ENCODE measurements around the gene SAC3D1. TPM values are rescaled to one million over a fixed set of nuclear protein-coding genes. Genes with fewer than 3 reads are reported as not detected.

SAC3D1 gene
- total and polyA plus RNA-seq, 9 of the 15 experiments (the other 6 are each of a cell fraction or from before 2014, with no cell fraction given) = 0.20 to 35.2 (median 5.8) TPM

- no peak for TF ChIP-seq CUX1 (CRISPR knock-in tag; IDR thresholded peaks at IDR 0.05)
- no peak for TF ChIP-seq GATA2 (CRISPR knock-in tag; IDR thresholded peaks at IDR 0.05)
- TF ChIP-seq TFE3 (CRISPR knock-in tag; IDR thresholded peaks at IDR 0.05) = peak; percentile 92
- TF ChIP-seq ARID4B (CRISPR knock-in tag; IDR thresholded peaks at IDR 0.05) = peak; percentile 86
- TF ChIP-seq CLOCK (CRISPR knock-in tag; IDR thresholded peaks at IDR 0.05; ENCODE audit: borderline replicate concordance) = no peak
- no peak for TF ChIP-seq IRF9 (tag; IDR thresholded peaks at IDR 0.05)
- no peak for TF ChIP-seq KLF6 (CRISPR knock-in tag; IDR thresholded peaks at IDR 0.05; ENCODE audit: borderline replicate concordance)
- no peak for TF ChIP-seq FOXO4 (CRISPR knock-in tag; IDR thresholded peaks at IDR 0.05)
Measured at GRCh38 chr11:65013888-65014725, 26.9 kb upstream of the SAC3D1 start, which contains the start of gene ARL2 (continued).
